ENCODE data around the gene FAM222A. TPM values are rescaled to one million over a fixed set of nuclear protein-coding genes. Genes with fewer than 3 reads are reported as not detected.
A peak's percentile ranks its signal among the peaks of the same experiment; 100 is the strongest.

The FAM222A gene
- total RNA-seq, 3 donors from 2014 or later = 1.7 to 4.4 (median 3.5) TPM

DNA sequence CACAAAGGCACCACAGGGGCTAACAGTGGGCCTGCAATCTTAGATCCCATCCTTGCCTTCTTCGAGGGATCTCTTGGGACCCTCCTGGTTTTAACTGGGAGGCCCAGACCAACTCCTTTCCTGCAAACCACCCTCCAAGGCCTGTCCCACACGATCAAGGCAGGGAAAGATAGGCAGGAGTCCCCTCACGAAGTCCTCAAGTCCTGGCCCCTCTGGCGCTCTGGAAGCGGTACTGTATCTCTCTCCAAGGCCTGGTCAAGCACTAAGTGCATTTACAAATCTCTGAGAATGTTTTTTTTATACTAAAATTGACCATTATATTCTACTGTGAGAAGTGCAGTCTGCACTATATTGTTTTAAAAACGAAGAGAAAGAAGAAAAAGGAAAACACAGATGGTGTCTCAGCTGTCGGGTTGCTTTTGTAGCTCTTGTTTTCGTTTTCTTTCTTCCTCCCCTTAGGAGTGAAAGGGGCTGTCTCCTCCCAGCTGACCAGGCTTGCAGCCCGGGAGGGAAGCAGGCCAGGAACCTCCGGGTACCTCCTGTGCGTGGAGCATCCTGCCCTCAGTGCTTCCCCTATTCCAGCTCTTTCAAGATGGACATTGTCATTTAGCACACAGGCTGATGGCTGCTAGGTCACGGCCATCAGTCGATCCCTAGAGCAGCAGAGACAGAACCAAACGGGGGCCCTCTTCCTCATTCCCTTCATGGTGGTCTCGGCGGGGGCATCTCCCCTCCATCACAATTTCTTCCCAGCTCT, 56.7 kb downstream of the FAM222A start:
- intact Hi-C loops (cut with DNase I, micrococcal nuclease) = loop anchor here in 1 of 2 donors (5.0 kb wide), 1 partner anchor 173 kb away; no protein-coding TSS in a partner anchor
- DNase-seq = peak in 1 of 3 donors; percentile 17

DNA sequence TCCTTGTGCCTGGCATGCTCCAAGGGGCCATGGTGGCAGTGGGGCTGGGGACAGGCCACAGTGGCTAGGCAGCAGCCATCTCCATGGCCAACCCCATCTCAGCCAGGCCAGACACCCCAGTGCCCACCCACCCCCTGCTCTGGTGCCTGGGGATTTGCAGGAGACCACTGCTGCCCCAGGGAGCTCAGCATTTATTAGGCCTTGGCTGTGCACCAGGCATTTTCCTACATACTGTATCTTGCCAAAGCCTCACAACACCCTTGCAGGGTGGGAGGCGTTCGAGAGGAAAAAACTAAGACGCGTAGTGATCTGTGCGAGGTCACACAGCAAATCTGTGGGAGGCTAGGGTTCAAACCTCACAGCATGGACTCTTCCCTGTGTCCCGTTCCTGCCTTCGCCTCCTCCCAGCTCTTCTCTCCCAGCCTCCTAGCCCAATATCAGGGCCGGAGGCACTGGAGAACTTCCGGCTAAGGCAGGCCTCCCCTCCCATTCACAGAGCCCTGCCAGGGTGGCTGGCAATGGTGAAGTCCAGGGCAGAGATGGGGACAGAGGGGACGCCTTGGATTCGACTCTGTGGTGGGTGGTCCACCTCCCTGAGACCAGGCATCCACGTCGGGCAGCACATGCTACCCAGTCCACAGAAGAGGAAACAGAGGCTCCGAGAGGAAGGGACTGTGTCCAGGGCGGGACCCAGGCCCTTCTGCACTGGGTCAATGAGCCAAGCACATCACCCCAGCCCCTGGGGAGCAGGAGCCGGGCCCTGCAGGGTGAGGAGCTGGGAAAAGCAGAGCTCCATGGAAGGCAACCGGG, 57.4 kb downstream of the FAM222A start:
- intact Hi-C loops (cut with DNase I, micrococcal nuclease) = loop anchor here in 1 of 2 donors (5.0 kb wide), 1 partner anchor 174 kb away; no protein-coding TSS in a partner anchor
- DNase-seq = peak in 1 of 3 donors; percentile 22
- no peaks in the 10 kb centered on the region for H3K9me3 ChIP-seq
- H3K4me3 ChIP-seq = no peak overlapping the region
- TF ChIP-seq, protein P1, sequence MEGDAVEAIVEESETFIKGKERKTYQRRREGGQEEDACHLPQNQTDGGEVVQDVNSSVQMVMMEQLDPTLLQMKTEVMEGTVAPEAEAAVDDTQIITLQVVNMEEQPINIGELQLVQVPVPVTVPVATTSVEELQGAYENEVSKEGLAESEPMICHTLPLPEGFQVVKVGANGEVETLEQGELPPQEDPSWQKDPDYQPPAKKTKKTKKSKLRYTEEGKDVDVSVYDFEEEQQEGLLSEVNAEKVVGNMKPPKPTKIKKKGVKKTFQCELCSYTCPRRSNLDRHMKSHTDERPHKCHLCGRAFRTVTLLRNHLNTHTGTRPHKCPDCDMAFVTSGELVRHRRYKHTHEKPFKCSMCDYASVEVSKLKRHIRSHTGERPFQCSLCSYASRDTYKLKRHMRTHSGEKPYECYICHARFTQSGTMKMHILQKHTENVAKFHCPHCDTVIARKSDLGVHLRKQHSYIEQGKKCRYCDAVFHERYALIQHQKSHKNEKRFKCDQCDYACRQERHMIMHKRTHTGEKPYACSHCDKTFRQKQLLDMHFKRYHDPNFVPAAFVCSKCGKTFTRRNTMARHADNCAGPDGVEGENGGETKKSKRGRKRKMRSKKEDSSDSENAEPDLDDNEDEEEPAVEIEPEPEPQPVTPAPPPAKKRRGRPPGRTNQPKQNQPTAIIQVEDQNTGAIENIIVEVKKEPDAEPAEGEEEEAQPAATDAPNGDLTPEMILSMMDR (IDR thresholded peaks at IDR 0.05) = no peak
- no peak for ATAC-seq
- no peaks in the 10 kb centered on the region for H3K36me3 ChIP-seq (ENCODE audit: low read depth)
- peaks cover 3% of the 10 kb centered on the region for H3K4me1 ChIP-seq (ENCODE audit: low read depth)

More for the DNA sequence above, 56.7 kb downstream of the FAM222A start:
- no peaks in the 10 kb centered on the region for H3K9me3 ChIP-seq
- TF ChIP-seq, protein P1 (IDR thresholded peaks at IDR 0.05) = no peak
- H3K4me1 ChIP-seq (ENCODE audit: low read depth) = peaks cover 3% of the 10 kb centered on the region
- ATAC-seq = no peak
- no peaks in the 10 kb centered on the region for H3K36me3 ChIP-seq (ENCODE audit: low read depth)
- H3K4me3 ChIP-seq = no peak overlapping the region

DNA sequence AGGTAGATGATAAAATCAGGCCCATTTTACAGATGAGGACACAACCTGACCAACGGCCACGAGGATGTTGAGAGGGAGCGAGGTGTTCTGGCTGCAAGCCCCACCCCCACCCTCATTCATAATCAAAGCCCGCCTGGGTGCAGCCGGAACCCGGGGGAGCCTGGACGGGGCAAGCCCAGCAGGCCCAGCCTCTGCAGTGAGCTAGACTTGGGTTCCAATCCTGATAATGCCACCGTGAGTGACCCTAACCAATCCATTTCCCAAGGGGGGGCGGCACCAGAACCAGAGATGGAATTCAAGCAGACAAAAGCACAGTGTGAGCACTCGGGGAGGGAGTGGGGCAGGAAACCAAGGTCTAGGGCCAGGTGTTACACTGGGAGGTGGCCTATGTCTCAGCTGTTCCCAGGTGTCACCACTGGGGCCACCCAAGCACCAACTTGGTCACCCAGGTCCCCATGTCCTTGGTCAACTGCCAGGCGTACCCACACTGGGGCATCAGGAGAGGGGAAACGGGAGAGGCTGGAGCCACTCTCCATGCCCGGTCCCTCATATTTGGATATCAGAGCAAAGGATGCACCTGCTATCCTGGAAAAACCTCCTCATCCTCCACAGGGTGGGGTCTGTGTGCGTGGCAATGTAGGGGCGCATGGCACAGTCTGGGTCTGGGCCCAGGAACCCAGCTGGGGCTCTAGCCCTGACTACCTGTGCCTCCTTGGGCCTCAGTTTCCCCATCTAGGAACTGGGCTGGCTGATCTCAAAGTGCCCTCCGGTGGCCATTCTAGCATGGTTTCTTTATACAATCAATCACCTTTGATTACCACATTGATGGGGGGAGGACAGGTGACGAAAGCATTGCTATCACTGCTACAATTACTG, 58.4 kb downstream of the FAM222A start:
- Histone ChIP-seq H3K4me1 (ENCODE audit: low read depth) (peaks cover 3% of the 10 kb centered on the region), H3K9me3 (no peaks in the 10 kb centered on the region), H3K4me3 (no peak overlapping the region), H3K36me3 (ENCODE audit: low read depth) (no peaks in the 10 kb centered on the region)
- intact Hi-C loops (cut with DNase I, micrococcal nuclease) = loop anchor here in 1 of 2 donors (5.0 kb wide), 1 partner anchor 175 kb away; no protein-coding TSS in a partner anchor
- DNase-seq (peak in 1 of 3 donors; percentile 22), ATAC-seq (no peak)
- TF ChIP-seq, protein P1 (IDR thresholded peaks at IDR 0.05) = no peak

DNA sequence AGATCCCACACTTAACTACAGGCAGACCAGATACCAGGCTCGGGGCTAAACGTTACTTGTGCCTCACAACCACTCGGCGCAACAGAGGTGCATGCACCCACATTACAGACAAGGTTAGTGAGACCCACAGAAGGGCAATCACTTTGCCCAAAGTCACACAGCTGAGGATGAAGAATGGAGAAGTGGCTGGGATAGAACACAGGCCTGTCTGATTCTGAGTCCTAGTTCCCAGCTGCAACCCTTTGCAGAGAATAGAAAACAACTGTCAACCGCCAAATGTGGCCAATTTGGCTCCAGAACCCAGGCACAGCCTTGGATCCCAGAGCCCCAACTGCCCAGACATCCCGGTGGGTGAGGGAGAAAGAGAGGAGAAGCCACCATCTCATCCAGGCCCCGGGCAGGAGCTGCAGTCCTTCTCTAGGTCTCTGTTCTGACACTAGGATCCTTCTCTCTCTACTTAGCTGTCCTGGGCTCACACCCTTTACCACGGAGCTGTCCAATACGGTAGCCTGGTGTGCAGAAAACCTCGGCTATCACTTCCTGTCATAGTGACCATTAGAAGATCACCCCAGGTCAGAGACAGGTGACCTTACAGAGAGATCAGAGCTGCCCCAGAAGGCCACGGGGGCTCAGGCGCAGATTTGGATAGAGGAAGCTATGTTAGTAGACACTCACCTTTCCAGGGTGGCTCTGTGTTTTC, 59.1 kb downstream of the FAM222A start:
- TF ChIP-seq, protein P1 (IDR thresholded peaks at IDR 0.05) = no peak
- no peak overlapping the region for H3K4me3 ChIP-seq
- H3K4me1 ChIP-seq (ENCODE audit: low read depth) = peaks cover 3% of the 10 kb centered on the region
- H3K9me3 ChIP-seq = no peaks in the 10 kb centered on the region
- no peaks in the 10 kb centered on the region for H3K36me3 ChIP-seq (ENCODE audit: low read depth)
- intact Hi-C loops (cut with DNase I, micrococcal nuclease) = loop anchor here in 1 of 2 donors (5.0 kb wide), 1 partner anchor 175 kb away; no protein-coding TSS in a partner anchor
- no peak for DNase-seq
- ATAC-seq = peak; percentile 12

Measured in mucosa of descending colon (tissue), 3 donors.